ENCODE measurements around the gene FGD2. TPM values are rescaled to one million over a fixed set of nuclear protein-coding genes. Genes with fewer than 3 reads are reported as not detected.

Gene FGD2
- total and polyA plus RNA-seq, 2 of the 8 experiments (the other 6 are each of a cell fraction or from before 2014, with no cell fraction given), result 0.12 to 0.32 TPM

GRCh38 chr6:36976931-36977330 is 28.5 kb upstream of the FGD2 start:
- H4K91ac ChIP-seq (replicated peaks; ENCODE audit: insufficient read length, low read length), result no peak overlapping the region
- H3K23me2 ChIP-seq (ENCODE audit: low read depth, low read length), result no peaks in the 10 kb centered on the region
- DNase-seq (ENCODE audit: low read depth in 1 of 2, low spot score in 2 of 2), result no peak
- ChIA-PET POLR2A (ENCODE audit: partially characterized antibody) (interaction anchor here (0.5 to 1.6 kb wide), 3 partner anchors 9 to 271 kb away, joined by 3 to 5 read pairs (median 3); partner anchors contain the start of gene MTCH1), CTCF (ENCODE audit: partially characterized antibody) (interaction anchor here (0.6 to 14.9 kb wide), 19 partner anchors 8 to 352 kb away, joined by 3 to 237 read pairs (median 5); partner anchors contain the start of genes C6orf89, MTCH1 and PI16)
- peaks cover 38 to 67% (median 59%) of the 10 kb centered on the region in 4 experiments for H3K36me3 ChIP-seq (ENCODE audit: control insufficient read depth in 2 of 4, insufficient read depth in 4 of 4, low read length in 3 of 4)
- peaks cover 25 to 35% of the 10 kb centered on the region in 2 experiments for H4K20me1 ChIP-seq (replicated peaks in 1 of 2; ENCODE audit: control insufficient read depth in 1 of 2, insufficient read depth in 2 of 2, low read length in 2 of 2)
- no peak overlapping the region for H3K56ac ChIP-seq (replicated peaks; ENCODE audit: insufficient read length, low read depth, low read length)
- H3K9ac ChIP-seq (replicated peaks in 1 of 4; ENCODE audit: extremely low read depth in 1 of 4, low read depth in 3 of 4, low read length in 3 of 4), result no peak overlapping the region
- H3K18ac ChIP-seq (ENCODE audit: extremely low read depth, low read length), result no peak overlapping the region
- no peak overlapping the region for H3K4me2 ChIP-seq (ENCODE audit: insufficient read depth in 1 of 2, low read depth in 2 of 2, low read length in 2 of 2)
- H3K14ac ChIP-seq (ENCODE audit: insufficient read length), result no peak overlapping the region
- H3K23ac ChIP-seq (ENCODE audit: insufficient read length), result no peak overlapping the region
- H3K79me2 ChIP-seq (ENCODE audit: control insufficient read depth in 1 of 2, insufficient read depth in 2 of 2, low read length in 2 of 2), result peaks cover 0 to 40% of the 10 kb centered on the region in 2 experiments; a peak in 3 of 4 replicates
- no peaks in the 10 kb centered on the region for H3K27me3 ChIP-seq (replicated peaks in 1 of 4; ENCODE audit: control insufficient read depth in 3 of 4, extremely low read depth in 1 of 4, insufficient read depth in 3 of 4, low read length in 3 of 4)
- no peak overlapping the region for H2BK15ac ChIP-seq (ENCODE audit: low read length)
- H3K4me3 ChIP-seq (ENCODE audit: extremely low read depth in 1 of 4, insufficient read depth in 2 of 4, low read depth in 3 of 4, low read length in 4 of 4), result no peak overlapping the region
- peaks cover 6 to 13% (median 8%) of the 10 kb centered on the region in 4 experiments for H3K4me1 ChIP-seq (replicated peaks in 1 of 4; ENCODE audit: control insufficient read depth in 3 of 4, insufficient read depth in 4 of 4, low read length in 3 of 4)
- peaks cover 2% of the 10 kb centered on the region; the same call in 1 of the 2 replicates for H3K79me1 ChIP-seq (ENCODE audit: low read depth, low read length)
- no peak overlapping the region for H2BK20ac ChIP-seq (ENCODE audit: low read length)
- H2BK5ac ChIP-seq (ENCODE audit: low read depth, low read length), result no peak overlapping the region
- FAIRE-seq, result no peak
- no peak overlapping the region for H3K27ac ChIP-seq (ENCODE audit: low read depth, low read length)
- H3K4ac ChIP-seq (replicated peaks; ENCODE audit: insufficient read length, low read depth, low read length), result no peak overlapping the region
- TF ChIP-seq PHF8 (conservative IDR thresholded peaks at IDR 0.05; ENCODE audit: low read depth, low read length) (no peak), JUN (IDR thresholded peaks at IDR 0.05; ENCODE audit: low read depth, low read length) (no peak), CTCF (IDR thresholded peaks at IDR 0.05; ENCODE audit: control extremely low read depth in 1 of 3, insufficient read depth in 1 of 3, low read depth in 1 of 3, low read length in 3 of 3) (no peak), EZH2 (IDR thresholded peaks at IDR 0.05; ENCODE audit: low read depth, low read length, severe bottlenecking) (no peak), TAF1 (IDR thresholded peaks at IDR 0.05; ENCODE audit: low read depth, low read length) (no peak), MAFK (IDR thresholded peaks at IDR 0.05; ENCODE audit: low read depth, low read length) (no peak), KDM4A (IDR thresholded peaks at IDR 0.05; ENCODE audit: low read depth, low read length, severe bottlenecking) (no peak), JUND (IDR thresholded peaks at IDR 0.05; ENCODE audit: low read length) (no peak), BACH1 (IDR thresholded peaks at IDR 0.05; ENCODE audit: low read length) (no peak), TEAD4 (IDR thresholded peaks at IDR 0.05; ENCODE audit: low read depth, low read length) (no peak), POLR2A (IDR thresholded peaks at IDR 0.05; ENCODE audit: control extremely low read depth in 1 of 2, low read depth in 2 of 2, low read length in 2 of 2) (no peak), TBP (IDR thresholded peaks at IDR 0.05; ENCODE audit: low read depth, low read length) (no peak)
- H2BK12ac ChIP-seq (ENCODE audit: low read depth, low read length), result no peak overlapping the region
- H3K9me3 ChIP-seq (ENCODE audit: insufficient read depth in 2 of 2, low read depth in 1 of 2, low read length in 1 of 2), result no peaks in the 10 kb centered on the region
- H2AFZ ChIP-seq (ENCODE audit: low read length), result no peak overlapping the region
- WGBS, 2 experiments (ENCODE audit: extremely low coverage in 1 of 2, insufficient coverage in 1 of 2, insufficient read length in 1 of 2, insufficient replicate concordance in 2 of 2, low coverage in 1 of 2, low lambda C conversion rate in 2 of 2, missing lambda C conversion rate in 1 of 2), result 86% methylated on average over 6 of the region's 6 CpGs; no CpG with 5 or more reads in 1 of the 2 experiments
- peak overlapping the region; percentile 18; the same call in 1 of the 2 replicates for H4K8ac ChIP-seq (ENCODE audit: extremely low read depth, insufficient read depth, low read length)
- no peak overlapping the region for H4K5ac ChIP-seq (ENCODE audit: insufficient read length, low read depth, low read length)
- no peak overlapping the region for H2BK120ac ChIP-seq (replicated peaks; ENCODE audit: low read depth, low read length)
- no peak overlapping the region for H2AK5ac ChIP-seq (ENCODE audit: low read depth, low read length)

All from H1 (cell line).